Measurements from ENCODE around the gene NPAS3. TPM values are rescaled to one million over a fixed set of nuclear protein-coding genes. Genes with fewer than 3 reads are reported as not detected.

Gene NPAS3
- total and polyA plus RNA-seq, 10 donors = 0.13 to 9.5 (median 2.9) TPM

DNA sequence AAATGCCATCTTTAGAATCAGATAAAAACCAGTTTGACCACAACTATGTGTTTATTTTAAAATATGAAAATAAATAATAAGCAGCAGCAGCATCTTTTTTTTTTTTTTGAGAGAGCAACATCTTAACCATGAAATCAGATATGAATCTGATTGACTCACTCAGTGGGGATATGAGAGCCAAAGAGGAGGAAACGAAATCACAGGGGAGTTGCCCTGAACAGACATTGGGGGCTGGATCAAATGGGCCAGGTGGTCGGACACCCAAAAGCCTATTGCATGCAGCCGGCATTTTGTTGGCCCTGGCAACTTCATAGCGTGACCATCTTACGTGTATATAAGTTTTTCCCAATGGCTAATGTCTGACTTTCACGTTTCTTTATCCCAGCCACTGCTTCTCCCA is 321.1 kb downstream of the NPAS3 start:
- no peak for TF ChIP-seq POLR2A (IDR thresholded peaks at IDR 0.05)
- TF ChIP-seq POLR2AphosphoS5 (IDR thresholded peaks at IDR 0.05) = no peak
- TF ChIP-seq, protein P1, sequence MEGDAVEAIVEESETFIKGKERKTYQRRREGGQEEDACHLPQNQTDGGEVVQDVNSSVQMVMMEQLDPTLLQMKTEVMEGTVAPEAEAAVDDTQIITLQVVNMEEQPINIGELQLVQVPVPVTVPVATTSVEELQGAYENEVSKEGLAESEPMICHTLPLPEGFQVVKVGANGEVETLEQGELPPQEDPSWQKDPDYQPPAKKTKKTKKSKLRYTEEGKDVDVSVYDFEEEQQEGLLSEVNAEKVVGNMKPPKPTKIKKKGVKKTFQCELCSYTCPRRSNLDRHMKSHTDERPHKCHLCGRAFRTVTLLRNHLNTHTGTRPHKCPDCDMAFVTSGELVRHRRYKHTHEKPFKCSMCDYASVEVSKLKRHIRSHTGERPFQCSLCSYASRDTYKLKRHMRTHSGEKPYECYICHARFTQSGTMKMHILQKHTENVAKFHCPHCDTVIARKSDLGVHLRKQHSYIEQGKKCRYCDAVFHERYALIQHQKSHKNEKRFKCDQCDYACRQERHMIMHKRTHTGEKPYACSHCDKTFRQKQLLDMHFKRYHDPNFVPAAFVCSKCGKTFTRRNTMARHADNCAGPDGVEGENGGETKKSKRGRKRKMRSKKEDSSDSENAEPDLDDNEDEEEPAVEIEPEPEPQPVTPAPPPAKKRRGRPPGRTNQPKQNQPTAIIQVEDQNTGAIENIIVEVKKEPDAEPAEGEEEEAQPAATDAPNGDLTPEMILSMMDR (IDR thresholded peaks at IDR 0.05 in 8 of 11, conservative IDR thresholded peaks at IDR 0.05 in 3 of 11) = no peak
- DNase-seq = no peak
- H3K27me3 ChIP-seq (replicated peaks in 1 of 7) = no peaks in the 10 kb centered on the region
- intact Hi-C loops (cut with DNase I; ENCODE audit: low total_unique reads) = no loop called here
- peaks cover 0 to 6% (median 0%) of the 10 kb centered on the region in 8 donors for H3K9me3 ChIP-seq
- no peaks in the 10 kb centered on the region for H3K4me1 ChIP-seq
- 80 to 94% (median 84%) methylated on average over 6 of the region's 6 CpGs for WGBS, 5 donors
- H3K36me3 ChIP-seq = no peaks in the 10 kb centered on the region
- no peak overlapping the region for H3K27ac ChIP-seq
- no peak overlapping the region for H3K4me3 ChIP-seq

DNA sequence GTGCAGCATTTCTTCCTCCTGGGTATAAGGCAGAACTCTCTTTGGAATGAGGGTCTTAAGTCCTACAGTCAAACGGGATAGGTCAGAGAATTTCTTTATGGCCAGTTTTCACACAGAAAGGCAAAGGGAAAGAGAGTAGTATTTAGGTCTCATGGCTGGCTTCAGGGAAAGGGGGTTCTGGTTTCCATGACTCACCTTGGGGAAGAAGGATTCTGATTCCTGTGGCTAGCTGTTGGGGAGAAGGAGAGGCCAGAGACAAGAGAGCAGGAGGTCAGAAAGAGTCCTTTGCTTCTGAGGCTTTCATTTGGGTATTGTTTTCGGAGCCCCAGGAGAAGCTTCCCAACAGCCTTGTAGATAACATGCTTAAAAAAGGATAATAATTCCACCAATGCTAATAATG is 332.5 kb downstream of the NPAS3 start:
- intact Hi-C loops (cut with DNase I; ENCODE audit: low total_unique reads) = no loop called here
- Histone ChIP-seq H3K27ac (no peak overlapping the region), H3K36me3 (no peaks in the 10 kb centered on the region), H3K9me3 (peaks cover 0 to 4% (median 0%) of the 10 kb centered on the region in 8 donors), H3K27me3 (replicated peaks in 1 of 7) (no peaks in the 10 kb centered on the region), H3K4me1 (no peaks in the 10 kb centered on the region), H3K4me3 (no peak overlapping the region)
- 81 to 92% (median 87%) methylated on average over 2 of the region's 2 CpGs for WGBS, 5 donors
- DNase-seq = no peak
- TF ChIP-seq POLR2A (IDR thresholded peaks at IDR 0.05) (no peak), POLR2AphosphoS5 (IDR thresholded peaks at IDR 0.05) (no peak)

- H3K27ac ChIP-seq = no peak overlapping the region
- intact Hi-C loops (cut with DNase I; ENCODE audit: low total_unique reads) = no loop called here
- no peaks in the 10 kb centered on the region for H3K4me1 ChIP-seq
- H3K27me3 ChIP-seq (replicated peaks in 1 of 7) = no peaks in the 10 kb centered on the region
- 84 to 95% (median 87%) methylated on average over 2 of the region's 2 CpGs for WGBS, 5 donors
- no peaks in the 10 kb centered on the region for H3K9me3 ChIP-seq
- no peak for DNase-seq
- no peaks in the 10 kb centered on the region for H3K36me3 ChIP-seq
- H3K4me3 ChIP-seq = no peak overlapping the region
- TF ChIP-seq, protein P1 (IDR thresholded peaks at IDR 0.05 in 8 of 11, conservative IDR thresholded peaks at IDR 0.05 in 3 of 11) = no peak
- no peak for TF ChIP-seq POLR2AphosphoS5 (IDR thresholded peaks at IDR 0.05)
- TF ChIP-seq POLR2A (IDR thresholded peaks at IDR 0.05) = no peak
Measured at GRCh38 chr14:33271891-33272290, 333.2 kb downstream of the NPAS3 start.

DNA sequence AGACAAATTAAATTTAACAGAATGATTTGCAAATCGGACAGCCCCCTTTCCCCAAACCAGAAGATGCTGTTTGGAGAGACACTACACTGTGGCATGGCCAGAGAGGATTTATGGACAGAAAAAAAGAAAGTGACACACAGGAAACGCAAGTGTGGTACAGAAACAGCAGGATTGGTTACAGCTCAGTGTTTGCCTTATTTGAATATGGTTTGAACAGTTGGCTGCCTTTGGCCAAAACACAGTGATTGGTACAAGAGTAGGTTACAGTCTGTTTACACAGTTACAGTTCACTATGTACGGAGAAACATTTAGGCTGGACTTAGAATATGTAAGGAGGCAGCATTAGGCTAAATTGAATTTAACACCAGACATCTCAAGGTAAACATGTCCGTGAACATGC is 335.3 kb downstream of the NPAS3 start:
- no peaks in the 10 kb centered on the region for H3K9me3 ChIP-seq
- 81 to 87% (median 84%) methylated on average over 4 of the region's 4 CpGs for WGBS, 5 donors
- H3K27me3 ChIP-seq (replicated peaks in 1 of 7) = no peaks in the 10 kb centered on the region
- no peaks in the 10 kb centered on the region for H3K4me1 ChIP-seq
- intact Hi-C loops (cut with DNase I; ENCODE audit: low total_unique reads) = no loop called here
- no peaks in the 10 kb centered on the region for H3K36me3 ChIP-seq
- no peak overlapping the region for H3K27ac ChIP-seq
- TF ChIP-seq POLR2AphosphoS5 (IDR thresholded peaks at IDR 0.05) (no peak), POLR2A (IDR thresholded peaks at IDR 0.05) (no peak)
- TF ChIP-seq, protein P1 (IDR thresholded peaks at IDR 0.05 in 8 of 11, conservative IDR thresholded peaks at IDR 0.05 in 3 of 11) = no peak
- H3K4me3 ChIP-seq = no peak overlapping the region
- no peak for DNase-seq

GRCh38 chr14:33275879-33276278 is 337.2 kb downstream of the NPAS3 start:
- WGBS, 5 donors = 69 to 78% (median 72%) methylated on average over 4 of the region's 4 CpGs
- H3K4me1 ChIP-seq = no peaks in the 10 kb centered on the region
- TF ChIP-seq POLR2A (IDR thresholded peaks at IDR 0.05) (no peak), POLR2AphosphoS5 (IDR thresholded peaks at IDR 0.05) (no peak)
- TF ChIP-seq, protein P1 (IDR thresholded peaks at IDR 0.05 in 8 of 11, conservative IDR thresholded peaks at IDR 0.05 in 3 of 11) = no peak
- no peak for DNase-seq
- H3K27me3 ChIP-seq (replicated peaks in 1 of 7) = no peaks in the 10 kb centered on the region
- H3K36me3 ChIP-seq = no peaks in the 10 kb centered on the region
- H3K9me3 ChIP-seq = no peaks in the 10 kb centered on the region
- intact Hi-C loops (cut with DNase I; ENCODE audit: low total_unique reads) = no loop called here
- no peak overlapping the region for H3K27ac ChIP-seq
- no peak overlapping the region for H3K4me3 ChIP-seq
